NCI-H146 treated with DMSO at 0.1 percent for 48 hours (cell line): ENCODE measurements around the gene KPNB1.
A peak's percentile ranks its signal among the peaks of the same experiment; 100 is the strongest.

Experiments used
- DNase-seq: peaks from one replicate; lab custom pipeline; 2025; ENCODE audit not compliant: unreplicated experiment; lab: John Stamatoyannopoulos, UW

Gene KPNB1

GRCh38 chr17:47636273-47637030 is 13.3 kb upstream of the KPNB1 start:
- no peak for DNase-seq

DNA sequence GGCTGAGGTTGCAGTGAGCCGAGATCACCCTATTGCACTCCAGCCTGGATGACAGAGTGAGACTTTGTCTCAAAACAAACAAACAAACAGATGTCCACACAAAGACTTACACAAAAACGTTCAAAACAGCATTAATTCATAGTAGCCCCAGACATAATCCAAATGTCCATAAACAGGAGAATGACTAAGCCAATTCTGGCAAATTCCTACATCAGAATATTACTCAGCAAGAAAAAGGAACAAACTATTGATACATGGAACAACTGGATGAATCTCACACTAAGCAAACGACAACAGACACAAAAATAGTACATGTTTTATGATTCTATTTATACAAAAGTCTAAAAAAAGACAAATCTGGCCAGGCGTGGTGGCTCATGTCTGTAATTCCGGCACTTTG is 10.8 kb upstream of the KPNB1 start:
- no peak for DNase-seq

GRCh38 chr17:47640076-47640475 is 9.6 kb upstream of the KPNB1 start:
- DNase-seq: no peak

DNA sequence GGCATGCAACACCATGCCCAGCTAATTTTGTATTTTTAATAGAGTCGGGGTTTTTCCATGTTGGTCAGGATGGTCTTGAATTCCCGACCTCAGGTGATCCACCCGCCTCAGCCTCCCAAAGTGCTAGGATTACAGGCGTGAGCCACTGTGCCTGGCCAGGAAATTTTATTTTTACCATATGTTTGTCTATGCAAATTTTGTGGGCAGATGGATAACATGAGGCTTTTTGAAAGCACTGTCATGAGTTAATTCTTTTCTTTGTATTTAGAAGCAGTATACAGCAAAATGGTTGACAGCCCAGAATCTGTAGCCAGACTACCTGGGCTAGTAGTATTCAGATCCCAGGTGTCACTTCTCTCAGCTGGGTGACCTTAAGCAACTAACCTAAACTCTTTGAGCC is 8.5 kb upstream of the KPNB1 start:
- DNase-seq: no peak

- no peak for DNase-seq
These were observed 6.6 kb upstream of the KPNB1 start for GRCh38 chr17:47643116-47643515.

GRCh38 chr17:47644324-47644723 is 5.4 kb upstream of the KPNB1 start:
- no peak for DNase-seq

DNA sequence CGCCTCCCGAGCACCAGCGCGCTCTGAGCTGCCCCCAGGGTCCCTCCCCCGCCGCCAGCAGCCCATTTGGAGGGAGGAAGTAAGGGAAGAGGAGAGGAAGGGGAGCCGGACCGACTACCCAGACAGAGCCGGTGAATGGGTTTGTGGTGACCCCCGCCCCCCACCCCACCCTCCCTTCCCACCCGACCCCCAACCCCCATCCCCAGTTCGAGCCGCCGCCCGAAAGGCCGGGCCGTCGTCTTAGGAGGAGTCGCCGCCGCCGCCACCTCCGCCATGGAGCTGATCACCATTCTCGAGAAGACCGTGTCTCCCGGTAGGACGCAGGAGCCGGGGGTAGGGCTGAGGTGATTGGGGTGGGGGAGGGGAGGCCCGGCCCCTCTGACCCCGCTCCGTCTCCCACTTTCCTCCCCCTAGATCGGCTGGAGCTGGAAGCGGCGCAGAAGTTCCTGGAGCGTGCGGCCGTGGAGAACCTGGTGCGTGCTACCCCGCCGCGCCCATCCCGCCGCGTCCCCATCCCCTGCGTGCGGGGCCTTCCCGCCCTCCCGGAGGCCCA is 329 bp downstream of the KPNB1 start:
- DNase-seq: no peak

DNA sequence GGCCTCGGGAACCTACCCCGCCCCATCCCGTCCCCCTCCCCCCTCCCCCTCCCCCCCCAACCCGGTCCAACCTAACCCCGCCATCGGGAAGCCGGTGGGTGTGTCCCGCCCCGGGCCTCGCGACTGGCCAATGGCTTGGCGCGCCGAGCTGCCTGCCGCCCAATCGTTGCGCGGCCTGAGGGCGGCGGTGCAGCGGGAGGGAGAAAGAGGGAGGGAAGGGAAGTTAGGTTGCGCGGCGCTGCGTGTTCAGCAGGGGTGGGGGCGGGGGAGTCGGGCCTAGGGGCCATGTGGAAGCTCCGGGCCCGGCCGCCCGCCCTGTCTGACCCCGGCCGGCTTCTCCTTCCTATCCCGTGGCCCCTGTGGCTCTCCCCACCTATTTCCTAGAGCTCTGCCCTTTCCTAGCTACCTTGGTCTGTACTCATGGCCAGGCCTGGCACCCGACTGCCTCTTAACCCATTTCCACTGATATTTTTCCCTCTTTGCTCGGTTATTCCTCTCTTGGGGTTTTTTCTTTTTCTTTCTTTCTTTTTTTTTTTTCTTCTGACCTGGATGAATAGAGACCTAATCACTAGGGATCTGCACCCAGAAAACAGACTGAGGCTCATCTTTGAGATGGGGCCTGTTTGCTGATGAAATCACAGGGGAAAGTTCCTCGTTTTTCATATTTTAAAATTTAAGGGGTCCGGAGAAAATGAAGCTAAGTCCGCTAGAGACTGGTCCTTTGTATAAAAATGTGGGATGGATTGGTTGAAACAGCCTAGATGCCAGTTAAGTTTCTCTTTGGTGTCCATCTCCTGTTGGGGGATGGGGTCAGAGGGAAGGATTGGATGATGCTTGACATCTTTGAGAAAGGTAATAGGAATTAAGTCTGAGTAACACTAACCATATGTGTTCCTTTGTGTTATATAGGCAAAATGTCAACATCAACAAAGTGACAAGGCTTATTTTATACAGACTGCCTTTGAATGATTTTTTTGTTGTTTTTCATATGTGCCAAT is 1.1 kb downstream of the KPNB1 start:
- peak; percentile 89 for DNase-seq

GRCh38 chr17:47651704-47652103 is 2.0 kb downstream of the KPNB1 start:
- DNase-seq: no peak

GRCh38 chr17:47652570-47652969 is 2.9 kb downstream of the KPNB1 start:
- no peak for DNase-seq

GRCh38 chr17:47653442-47653841 is 3.7 kb downstream of the KPNB1 start:
- DNase-seq: no peak

- DNase-seq: no peak
These were observed 5.3 kb downstream of the KPNB1 start for GRCh38 chr17:47654991-47655390.

GRCh38 chr17:47660064-47660492 is 10.4 kb downstream of the KPNB1 start:
- DNase-seq: no peak

DNA sequence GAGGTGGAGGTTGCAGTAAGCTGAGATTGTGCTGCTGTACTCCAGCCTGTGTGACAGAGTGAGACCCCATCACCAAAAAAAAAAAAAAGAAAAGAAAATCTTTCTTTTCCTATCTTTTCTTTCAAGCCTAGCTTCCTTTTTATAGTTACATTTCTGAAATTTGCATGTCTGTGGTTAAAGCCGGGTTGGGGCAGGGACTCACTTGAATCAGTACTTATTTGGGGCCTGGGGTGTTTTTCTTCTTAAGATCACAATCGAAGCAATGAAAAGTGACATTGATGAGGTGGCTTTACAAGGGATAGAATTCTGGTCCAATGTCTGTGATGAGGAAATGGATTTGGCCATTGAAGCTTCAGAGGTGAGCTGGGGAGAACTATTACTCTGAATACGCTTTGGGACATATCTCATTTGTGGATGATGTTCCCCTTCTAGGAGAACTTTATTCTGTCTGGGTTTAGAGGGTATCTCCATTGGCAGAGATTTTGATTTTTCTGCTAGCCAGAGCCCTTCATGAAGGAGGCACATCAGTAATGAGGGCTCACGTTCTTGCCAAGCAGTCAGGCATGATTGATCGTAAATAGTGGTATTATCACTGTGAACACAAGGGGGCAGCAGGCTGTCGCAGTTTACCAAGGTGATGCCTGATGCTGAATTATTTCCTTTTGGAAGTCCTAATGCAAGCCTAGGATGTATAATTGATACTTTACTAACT is 14.3 kb downstream of the KPNB1 start:
- peak; percentile 27 for DNase-seq

- DNase-seq: no peak
These were observed 14.9 kb downstream of the KPNB1 start for GRCh38 chr17:47664624-47664941.

- DNase-seq: no peak
These were observed 15.9 kb downstream of the KPNB1 start for GRCh38 chr17:47665655-47666054.

GRCh38 chr17:47669081-47669480 is 19.4 kb downstream of the KPNB1 start:
- no peak for DNase-seq

DNA sequence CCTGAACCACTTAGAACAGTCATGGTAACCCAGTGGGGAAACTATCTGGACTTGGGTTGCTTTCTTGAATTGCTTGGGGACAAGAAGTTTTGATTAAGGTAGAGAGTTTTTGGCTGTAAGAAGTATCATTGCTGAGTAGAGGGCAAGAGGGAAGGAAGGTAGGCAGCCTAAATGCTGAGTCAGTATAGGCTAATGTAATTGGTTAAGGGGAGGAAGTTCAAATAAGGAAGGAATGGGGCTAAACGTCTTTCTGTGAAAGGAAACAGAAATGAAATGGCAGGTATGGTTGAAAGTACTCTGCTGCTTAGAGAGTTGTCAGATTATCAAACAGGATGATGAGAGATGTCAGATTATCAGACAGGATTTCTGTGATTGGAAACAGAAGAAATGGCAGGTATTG is 20.3 kb downstream of the KPNB1 start:
- DNase-seq: no peak

GRCh38 chr17:47674499-47674898 is 24.8 kb downstream of the KPNB1 start:
- no peak for DNase-seq

DNA sequence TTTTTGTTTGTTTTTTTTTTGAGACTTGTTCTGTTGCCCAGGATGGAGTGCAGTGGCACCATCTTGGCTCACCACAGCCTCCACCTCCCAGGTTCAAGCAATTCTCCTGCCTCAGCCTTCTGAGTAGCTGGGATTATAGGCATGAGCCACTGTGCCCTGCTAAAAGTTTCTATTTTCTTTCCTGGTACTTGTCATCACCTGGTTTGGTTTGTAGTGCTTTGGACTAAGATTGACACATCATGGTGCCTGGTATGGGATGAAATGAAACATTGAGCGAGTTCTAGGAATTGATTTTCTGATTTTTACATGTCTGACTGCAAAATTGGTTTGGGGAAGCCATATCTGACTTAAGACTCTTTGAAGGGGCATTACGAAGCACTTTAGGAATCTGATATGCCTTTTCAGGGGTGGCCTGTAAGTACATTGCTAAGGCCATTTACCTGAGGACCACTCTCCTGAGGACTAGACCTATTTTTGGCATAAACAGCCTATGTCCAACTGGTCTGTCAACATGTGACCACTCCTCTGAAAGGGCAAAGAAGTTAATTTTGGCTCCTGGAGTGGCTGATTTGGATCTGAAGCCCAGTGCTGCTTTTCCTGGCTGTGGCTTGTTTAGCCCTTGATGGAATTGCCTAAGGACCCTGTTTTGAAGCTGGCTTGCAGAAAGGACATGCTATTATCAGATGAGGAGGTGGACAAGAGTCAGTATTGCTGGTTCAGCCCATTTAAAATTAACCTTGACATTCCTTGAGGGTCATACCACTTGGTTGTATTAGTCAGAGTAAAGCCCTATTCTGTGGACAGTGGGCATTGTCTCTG is 25.9 kb downstream of the KPNB1 start:
- no peak for DNase-seq

- no peak for DNase-seq
These were observed 26.4 kb downstream of the KPNB1 start for GRCh38 chr17:47676199-47676472.
